MM.1S (cell line): Measurements from ENCODE around the gene CEP104.

ENCODE experiments used
- CTCF ChIP-seq: fragments of 300-600 bp; sonication (generic); IDR thresholded peaks from 2 replicates; pipeline ENCODE4 v1.5.1; 2016; ENCODE audit warnings: antibody characterized with exemption, low read length, mixed read lengths
- EZH2 ChIP-seq: fragments of 300-600 bp; sonication (generic); optimal IDR thresholded peaks from 2 replicates; pipeline ENCODE3; 2017; ENCODE audit warnings: low read depth, mild to moderate bottlenecking, antibody characterized with exemption, low read length, mixed read lengths

GRCh38 chr1:3889936-3890335 is 32.9 kb upstream of the CEP104 start:
- TF ChIP-seq EZH2, result no peak
- TF ChIP-seq CTCF, result no peak
